Stimulated activated CD8-positive, alpha-beta memory T cell treated with anti-CD3 and anti-CD28 coated beads, Interleukin-12 subunit alpha, Interleukin-12 subunit beta, amount 100 ng/mL, for 24 hours (primary cell): ENCODE measurements around the gene ADAMTS18.

Experiments used
- DNase-seq: peaks from one replicate; pipeline ENCODE4 v3.0.0-alpha.2; 2020; ENCODE audit errors: extremely low read depth

The ADAMTS18 gene

DNA sequence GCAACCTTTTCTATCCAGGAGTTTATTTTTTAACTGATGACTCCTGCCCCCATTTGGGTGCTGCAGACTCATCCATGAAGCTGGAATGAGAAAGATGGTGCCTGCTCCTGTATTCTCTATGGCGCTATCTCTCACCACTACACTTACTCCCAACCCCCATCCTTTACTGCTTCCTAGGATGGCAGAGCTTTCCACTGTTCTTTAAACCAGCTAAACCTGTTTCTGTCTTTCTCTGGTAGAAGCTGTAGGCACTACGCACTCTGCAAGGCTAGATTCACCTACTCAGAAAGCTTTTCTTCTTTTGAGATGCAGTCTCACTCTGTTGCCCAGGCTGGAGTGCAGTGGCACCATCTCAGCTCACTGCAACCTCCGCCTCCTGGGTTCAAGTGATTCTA lies 47.0 kb downstream of the ADAMTS18 start:
- no peak for DNase-seq

DNA sequence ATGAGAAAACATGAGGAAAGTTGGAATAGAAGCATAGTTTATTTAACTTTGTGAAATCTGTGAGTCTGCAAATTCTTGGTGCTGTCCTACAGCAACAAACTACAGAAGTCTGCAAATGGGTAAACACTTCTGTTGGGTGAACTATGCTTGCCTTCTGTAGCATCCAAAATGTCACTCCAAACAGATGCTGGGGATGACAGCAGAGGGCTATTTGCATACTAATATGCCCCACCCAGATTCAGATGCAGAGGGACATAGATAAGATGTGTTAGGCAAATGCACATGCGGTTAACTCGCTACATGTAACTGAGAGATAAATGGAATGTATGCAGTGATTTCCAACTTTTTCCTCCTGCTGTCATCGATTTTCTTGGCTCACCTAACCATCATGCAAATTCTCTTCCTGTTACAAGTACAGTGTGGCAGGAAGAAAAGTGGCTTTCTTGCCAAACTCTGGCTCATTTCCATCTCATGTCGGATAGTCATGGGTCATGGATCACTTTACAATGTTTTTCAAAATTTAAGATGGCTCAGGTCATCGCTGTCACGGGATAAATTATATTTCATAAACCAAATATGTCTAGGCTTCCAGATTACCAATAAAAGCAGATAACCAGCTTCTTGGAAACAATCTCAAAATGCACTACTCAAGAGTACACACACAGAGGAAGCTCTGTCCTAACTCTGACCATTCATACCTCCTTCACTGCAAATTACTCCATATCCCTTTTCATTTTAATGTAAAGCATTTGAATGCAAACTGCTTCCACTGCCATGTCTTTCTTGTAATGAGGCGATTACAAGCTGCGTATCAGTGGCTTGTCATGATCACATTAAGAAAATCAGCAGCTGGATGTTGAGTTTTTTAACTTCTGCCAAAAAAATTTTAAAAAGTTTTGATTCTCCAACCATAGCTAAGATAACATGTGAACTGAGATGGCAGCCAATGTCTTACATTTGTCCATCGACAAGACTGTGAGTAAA lies 47.7 kb downstream of the ADAMTS18 start:
- no peak for DNase-seq

DNA sequence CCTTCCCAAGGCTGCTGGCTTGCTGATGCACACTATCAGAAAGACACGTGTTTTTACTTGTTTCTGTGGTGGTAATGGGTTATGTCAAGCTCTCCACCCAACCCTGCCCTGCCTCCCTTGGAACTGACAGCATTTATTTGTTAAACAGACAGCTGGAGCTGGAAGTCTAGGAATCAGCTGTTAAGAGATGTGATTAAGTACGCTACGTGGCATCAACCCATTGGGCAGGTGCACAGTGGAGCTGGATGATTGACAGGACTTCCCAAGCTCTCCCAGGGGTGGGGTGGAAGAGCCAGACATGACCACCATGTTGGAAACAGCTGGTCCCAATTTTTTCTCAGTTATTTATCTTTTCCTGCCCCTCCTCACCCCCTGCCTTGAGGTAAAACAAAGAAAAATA lies 49.4 kb downstream of the ADAMTS18 start:
- no peak for DNase-seq

DNA sequence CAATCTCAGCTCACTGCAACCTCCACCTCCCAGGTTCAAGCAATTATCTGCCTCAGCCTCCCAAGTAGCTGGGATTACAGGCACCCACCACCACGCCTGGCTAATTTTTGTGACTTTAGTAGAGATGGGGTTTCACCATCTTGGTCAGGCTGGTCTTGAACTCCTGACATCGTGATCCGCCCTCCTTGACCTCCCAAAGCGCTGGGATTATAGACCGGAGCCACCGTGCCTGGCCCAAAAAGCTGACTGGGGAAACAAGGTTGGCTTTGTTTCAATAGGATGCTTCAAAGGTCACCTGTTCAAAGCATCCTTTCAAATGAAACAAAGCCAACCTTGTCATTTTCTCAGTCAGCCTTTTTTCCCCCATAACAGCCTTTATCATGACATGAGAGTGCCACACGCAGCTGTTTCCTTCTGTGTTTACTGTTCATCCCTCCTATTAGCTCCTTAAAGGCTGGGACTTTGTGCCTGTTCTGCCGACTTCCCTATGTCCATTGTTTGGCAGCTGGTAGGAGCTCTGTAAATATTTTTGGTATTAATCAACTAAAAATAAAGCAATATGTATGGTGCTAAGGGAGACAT lies 51.1 kb downstream of the ADAMTS18 start:
- no peak for DNase-seq

DNA sequence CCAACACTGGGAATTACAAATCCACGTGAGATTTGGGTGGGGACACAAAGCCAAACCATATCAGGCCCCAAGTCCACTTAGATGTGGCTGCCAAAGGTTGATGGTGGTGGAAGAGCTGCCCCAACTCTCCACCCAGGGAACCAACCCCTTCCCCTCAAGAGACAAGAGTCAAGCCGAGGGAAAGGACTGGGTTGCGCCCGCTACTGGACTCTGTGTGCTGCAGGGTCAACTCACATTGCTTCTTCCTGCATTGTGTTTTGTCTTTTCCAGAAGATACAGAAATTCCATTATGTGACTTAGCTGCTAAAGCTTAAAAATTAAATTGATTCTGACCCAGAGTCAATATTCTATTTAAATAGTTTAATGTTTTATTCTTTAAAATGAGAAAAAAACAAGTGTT lies 58.5 kb downstream of the ADAMTS18 start:
- DNase-seq: no peak

DNA sequence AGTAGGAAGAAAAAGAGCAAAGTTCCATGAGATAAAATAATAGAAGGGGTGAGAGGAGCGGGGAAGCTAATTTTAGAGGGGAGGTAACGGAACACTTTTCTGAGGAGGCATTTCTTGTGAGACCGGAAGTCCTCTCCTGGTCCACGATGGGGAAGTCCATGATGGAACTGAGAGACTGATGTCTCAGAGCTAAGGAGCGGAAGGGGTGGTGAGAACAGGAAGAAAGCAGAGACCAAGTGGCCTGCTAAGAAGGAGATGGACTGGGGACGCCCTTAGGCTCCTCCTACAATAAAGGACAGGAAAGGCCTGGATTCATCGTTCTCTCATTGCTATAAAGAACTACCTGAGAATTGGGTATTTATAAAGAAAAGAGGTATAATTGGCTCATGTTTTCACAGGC lies 59.4 kb downstream of the ADAMTS18 start:
- DNase-seq: no peak

DNA sequence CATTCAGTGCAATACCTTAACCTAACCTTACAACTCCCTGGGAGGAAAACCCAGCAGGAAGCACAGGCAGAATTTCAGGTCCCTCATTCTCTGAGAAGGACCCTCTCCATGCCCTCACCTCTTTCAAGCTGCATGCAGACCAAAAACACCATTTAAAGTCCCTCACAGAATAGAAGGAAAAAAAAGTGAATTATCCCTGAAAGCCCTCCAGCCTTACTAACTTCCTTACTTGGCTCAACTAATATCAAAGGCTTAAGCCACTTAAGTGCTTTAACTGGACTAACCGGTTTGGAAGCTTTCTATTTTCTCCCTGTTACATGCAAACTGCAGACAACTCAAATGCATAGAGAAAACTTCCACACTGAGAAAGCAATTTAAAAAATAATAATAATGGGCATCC lies 60.5 kb downstream of the ADAMTS18 start:
- DNase-seq: no peak

DNA sequence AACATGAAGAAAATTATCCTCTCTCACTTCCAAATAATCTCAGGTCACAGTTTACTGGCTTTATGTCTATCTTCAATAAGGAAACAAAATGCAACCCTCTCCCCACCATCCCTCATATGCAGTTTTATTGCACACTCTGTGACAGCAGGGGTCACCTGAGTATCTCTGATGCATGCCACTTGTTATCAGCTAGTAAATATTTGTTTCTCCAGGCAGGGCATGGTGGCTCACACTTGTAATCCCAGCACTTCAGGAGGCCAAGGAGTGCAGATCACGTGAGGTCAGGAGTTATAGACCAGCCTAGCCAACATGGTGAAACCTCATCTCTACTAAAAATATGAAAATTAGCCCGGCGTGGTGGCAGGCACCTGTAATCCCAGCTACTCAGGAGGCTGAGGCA lies 61.1 kb downstream of the ADAMTS18 start:
- DNase-seq: no peak

DNA sequence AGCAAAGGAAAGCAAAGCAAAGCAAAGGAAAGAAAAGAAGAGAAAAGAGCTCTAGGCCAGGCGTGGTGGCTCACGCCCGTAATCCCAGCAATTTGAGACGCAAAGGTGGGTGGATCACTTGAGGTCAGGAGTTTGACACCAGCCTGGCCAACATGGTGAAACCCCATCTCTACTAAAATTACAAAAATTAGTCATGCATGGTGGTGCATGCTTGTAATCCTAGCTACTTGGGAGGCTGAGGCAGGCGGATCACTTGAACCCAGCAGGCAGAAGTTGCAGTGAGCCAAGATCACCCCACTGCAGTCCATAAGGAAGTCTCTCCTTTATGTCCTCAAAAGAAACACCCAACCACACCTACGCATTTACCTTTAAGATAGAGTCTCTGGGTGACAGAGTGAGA lies 70.1 kb downstream of the ADAMTS18 start:
- DNase-seq: no peak

DNA sequence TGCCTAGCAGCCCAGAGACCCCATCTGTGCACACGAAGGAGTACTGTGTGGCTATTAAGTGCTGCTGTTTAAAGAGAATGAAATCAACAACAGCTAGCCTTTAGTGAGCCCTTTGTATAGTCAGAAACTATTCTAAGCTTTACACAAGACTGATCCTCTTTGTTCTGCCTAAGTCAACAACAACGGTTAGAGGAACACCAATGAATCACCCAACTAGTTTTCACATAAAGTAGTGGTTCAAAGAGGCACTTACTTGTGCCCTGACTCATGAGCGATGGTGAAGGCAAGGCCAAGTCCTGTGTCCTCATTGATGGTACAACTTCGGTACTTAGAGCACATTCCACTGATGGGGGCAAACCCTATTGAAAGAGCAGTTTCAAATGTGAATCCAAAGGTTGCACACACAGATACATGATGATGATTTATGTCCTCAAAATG lies 75.8 kb downstream of the ADAMTS18 start:
- no peak for DNase-seq

DNA sequence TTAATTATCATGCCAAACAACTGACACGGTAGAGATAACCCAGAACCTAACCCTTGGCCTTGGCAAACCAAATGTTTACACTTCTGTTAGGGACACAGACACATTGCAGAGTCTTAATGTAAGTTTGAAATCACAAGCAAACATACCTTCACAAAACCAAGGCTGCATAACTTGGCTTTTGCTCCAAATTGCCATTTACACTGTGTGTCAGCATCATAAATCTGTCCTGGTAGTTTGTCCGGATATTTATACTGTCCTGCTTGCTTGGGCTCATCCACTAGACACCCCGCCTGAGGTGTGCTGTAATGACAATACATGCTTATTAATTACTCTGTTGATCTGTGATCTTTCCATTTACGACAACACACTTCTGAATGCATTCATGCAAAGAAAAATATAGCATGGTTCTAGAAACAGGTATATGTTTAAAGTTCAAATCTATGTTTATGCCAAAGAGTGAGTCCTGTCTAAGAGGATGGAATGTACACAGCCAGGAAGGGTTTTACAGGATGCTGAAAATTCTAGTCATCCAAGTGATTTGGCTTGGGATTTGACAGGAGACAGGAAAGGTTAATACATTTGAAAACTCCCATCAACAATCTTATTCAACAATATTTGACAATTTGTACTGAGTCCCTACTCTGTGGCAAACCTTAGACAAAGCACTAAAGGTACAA lies 81.1 kb downstream of the ADAMTS18 start:
- no peak for DNase-seq

DNA sequence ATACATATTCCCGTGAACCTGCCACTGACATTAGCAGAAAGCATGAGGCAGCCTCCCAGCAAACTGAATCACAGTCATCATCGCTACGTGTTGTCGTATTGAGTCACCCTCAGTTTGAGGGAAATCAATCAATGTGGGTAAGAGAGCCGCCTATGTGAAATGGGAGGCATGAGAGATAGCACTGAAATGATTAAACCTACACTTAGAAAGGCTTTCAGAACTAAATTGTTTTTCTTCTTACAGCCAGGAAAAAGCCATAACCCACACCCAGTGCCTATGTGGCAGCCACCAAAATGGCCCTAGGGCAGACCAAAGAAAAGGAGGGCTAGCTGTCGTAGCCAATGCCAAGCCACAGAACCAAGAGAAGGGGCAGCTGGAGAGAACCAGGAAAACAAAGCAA lies 90.5 kb downstream of the ADAMTS18 start:
- DNase-seq: no peak

DNA sequence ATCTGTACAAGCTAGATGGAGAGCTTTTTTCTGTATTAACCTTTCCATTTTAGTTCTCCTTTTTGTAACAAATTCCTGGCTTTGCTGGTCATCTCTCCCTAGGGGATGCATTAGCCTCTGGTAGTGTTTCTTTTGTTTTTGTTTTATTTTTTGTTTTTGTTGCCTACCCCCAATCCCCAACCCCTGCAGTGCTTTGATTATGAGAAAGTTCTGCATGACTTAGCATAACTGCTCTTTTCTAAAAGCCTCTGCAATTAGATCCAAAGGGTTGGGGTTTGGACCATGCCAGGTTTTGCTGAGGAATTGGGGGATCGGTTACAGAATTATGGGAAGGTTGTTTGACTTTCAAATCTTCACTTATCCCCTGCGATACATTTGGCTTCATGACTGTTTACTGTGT lies 98.2 kb downstream of the ADAMTS18 start:
- no peak for DNase-seq

DNA sequence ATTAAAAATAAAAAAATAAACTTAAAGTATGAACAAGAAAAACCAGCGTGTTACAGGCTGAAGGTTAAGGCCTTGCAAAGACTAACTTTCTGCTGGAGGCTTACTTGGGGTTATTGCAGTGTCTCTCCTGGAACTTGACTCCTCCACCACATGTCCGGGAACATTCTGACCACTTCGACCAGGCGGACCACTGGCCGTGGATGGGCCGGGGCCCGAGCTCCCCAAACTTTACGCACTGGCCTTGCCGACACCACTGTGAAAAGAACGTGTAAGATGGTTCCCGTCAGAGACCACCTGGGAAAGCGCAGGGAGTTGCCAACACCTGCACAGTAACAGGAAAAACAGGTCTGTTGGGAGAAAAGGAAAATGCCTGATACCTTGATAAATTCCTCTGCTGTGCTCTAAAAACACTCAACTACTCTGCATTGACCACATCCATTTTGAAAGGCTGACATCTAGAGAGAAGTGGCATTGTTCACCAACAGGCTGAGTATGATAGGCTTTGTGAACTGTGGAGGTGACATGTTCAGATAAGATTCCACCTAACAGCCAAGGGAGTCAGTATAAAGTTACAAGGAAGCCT lies 99.1 kb downstream of the ADAMTS18 start:
- DNase-seq: no peak

DNA sequence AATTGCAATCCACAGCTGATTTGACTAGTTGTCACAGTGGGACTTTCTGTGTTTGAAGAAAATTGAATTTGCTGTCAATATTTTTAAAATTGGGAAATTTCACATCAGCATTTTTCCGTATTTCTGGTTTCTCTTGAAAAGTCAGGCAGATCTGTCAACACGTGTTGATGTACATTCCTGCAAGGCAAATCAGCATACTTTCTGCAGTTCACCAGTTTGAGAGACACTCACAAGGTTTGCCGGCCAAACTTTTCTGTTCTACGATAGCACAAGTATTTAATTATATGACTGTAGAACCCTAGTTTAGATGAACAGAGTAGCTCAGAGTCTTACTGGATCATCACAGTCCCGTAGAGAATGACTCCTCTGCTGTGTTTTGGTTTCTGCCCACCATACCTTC lies 102.0 kb downstream of the ADAMTS18 start:
- no peak for DNase-seq

DNA sequence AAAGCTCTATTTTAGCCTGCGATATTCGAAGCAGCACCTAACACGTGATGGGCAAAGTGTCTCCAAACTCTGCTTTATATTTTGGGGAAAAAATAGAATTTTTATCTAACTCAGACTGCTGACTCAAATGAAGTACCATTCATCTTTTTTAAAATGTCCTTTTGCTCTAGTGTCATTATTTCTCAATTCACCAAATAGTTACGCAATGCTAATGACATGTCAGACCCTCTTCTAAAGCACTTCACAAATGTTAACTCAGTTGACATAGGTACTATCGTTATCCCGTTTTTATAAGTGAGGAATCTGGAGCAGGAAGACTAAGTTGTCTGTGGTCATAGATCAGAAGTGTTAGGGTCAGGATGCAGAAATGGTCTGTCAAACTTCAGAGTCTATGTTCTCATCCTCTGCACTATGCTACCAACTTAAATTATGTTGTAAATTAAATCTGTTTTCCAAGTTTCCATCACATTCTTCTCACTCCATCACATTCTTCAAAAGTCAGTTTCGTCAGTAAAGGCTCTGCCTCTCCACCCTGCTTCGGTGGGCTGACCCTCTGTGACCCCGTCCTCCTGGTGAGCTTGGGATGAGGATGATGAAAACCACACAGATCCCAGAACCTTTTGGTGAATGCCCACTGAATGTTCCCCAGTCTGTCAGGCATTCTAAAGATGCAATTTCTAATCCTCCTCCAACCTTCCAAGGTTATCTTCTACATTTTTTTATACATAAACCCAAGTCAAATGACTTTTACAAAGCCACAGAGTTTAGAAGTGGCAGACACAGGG lies 102.8 kb downstream of the ADAMTS18 start:
- DNase-seq: no peak

DNA sequence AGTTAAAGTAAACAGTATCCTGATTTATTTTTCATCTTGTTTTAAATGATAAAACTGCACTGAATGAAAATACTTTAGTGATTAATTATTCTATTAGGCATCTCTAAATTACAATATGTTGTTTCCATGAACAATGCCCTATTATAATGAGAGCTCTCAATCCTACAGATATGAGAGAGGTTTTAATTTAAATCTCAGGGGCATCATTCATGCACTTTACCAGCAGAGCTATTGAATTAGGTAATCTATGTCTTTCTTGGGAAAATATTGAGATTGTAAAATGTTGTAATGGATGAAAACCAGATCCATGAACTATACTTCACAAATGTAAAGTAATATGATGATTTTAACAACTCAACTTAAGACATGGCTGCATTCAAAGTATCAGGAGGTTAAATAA lies 103.8 kb downstream of the ADAMTS18 start:
- no peak for DNase-seq

DNA sequence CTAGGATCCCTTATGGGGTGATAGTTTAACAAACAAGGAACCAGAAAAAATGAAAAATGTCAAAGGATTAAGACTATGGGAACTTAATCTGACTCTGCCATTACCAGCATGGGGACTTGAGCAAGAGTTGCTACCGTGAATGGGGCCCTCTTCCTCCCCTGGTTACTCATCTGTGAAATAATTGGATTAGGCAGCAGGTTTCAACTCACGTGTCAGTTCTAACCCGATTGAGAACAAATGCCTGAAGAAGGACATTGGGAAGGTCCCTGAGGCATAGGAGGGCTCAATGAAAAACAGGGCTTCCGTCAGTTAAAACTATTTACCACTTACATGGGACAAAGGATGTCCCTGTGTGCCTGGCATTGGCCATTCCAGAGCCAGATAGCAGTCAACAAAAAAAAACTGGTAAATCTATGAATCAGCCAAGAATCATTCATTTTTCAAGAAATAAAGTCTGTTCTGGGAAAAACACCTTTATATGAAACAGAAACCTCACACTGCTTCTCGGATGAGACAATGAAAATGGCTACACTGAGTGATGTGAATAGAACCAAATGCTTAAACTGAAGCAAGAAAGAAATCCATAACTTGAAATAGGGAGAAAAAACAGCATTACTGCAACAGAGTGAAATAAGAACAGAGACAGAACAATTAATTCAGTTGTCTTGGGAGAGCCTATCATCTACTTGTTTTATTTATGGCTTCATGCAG lies 104.3 kb downstream of the ADAMTS18 start:
- no peak for DNase-seq

DNA sequence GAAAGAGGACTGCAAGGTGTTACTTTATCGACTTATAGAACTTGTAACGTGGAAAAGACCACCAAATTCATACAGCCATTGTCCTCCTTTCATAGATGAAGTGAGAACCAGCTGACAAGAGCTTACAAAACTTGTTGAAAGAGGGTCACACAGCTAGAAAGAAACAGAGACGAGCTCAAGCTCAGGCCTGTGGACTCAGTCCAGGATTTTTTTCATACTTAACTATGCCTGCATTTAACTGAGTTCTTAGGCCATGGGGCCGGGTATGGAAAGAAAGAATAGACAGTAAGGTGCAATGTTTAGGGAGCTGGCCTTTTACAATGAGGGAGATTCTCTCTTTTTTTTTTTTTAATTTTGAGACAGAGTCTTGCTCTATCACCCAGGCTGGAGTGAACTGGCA lies 106.1 kb downstream of the ADAMTS18 start:
- no peak for DNase-seq

DNA sequence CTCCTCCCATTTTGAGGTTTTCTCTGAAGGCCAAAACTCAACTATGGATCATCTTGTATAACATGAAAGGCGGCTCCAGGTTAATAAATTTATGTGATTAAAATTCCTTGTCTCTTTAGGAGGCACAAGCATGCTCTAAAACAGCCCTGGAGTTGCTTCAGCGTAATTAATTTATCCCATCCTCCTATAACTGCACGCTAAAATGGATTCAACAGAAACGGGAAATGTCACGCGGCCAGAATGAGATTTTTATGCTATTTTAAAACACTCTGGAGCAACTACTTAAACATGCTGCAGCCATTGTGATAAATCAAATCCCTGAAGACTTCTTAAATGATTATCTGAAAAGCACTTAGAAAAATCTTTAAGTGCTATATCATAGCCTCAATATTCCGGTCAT lies 106.6 kb downstream of the ADAMTS18 start:
- DNase-seq: no peak

DNA sequence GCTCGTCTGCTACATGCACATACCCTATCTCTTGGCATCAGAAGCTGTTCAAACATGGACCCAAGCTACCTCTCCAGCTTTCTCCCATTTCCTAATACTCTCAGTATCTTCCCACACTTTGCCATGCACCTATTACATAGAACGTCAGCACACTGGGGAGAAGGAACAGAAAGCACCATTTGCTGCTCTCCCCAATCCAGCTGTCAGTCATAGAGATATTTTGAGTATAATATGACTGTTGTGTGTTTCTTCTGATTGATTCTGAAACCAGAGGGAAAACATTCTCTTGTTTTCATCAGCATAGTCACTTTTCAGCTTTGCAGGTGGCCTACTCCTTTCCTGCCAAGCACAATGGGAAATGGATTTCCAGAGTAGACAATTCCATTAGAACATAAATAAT lies 107.1 kb downstream of the ADAMTS18 start:
- no peak for DNase-seq
